NCI-H1105 treated with DMSO at 0.1 percent for 48 hours (cell line): ENCODE data around the gene TANGO2.
"Not testable (repeated sequence)": the region's sequence is repeated elsewhere in the genome, so short reads cannot be mapped to it uniquely, and the experiment has no call there.

Experiments used
- DNase-seq: peaks from one replicate; lab custom pipeline; 2025; lab: John Stamatoyannopoulos, UW

Gene TANGO2

GRCh38 chr22:20063271-20064139 lies 42.6 kb downstream of the TANGO2 start:
- DNase-seq: no peak

GRCh38 chr22:20064140-20064480 lies 43.2 kb downstream of the TANGO2 start:
- no peak for DNase-seq

- no peak for DNase-seq
Measured at GRCh38 chr22:20064545-20065262, 43.8 kb downstream of the TANGO2 start.

- no peak for DNase-seq
Measured at GRCh38 chr22:20065896-20066616, 45.1 kb downstream of the TANGO2 start.

GRCh38 chr22:20066617-20067383 lies 45.9 kb downstream of the TANGO2 start:
- no peak for DNase-seq

GRCh38 chr22:20067384-20067682 lies 46.4 kb downstream of the TANGO2 start:
- not testable (repeated sequence) for DNase-seq

- no peak for DNase-seq
Measured at GRCh38 chr22:20068640-20069039, 47.7 kb downstream of the TANGO2 start.

GRCh38 chr22:20069331-20070042 lies 48.6 kb downstream of the TANGO2 start:
- DNase-seq: no peak

GRCh38 chr22:20071524-20071972 lies 50.6 kb downstream of the TANGO2 start:
- DNase-seq: no peak

GRCh38 chr22:20076627-20077172 lies 55.8 kb downstream of the TANGO2 start:
- no peak for DNase-seq

- peak; percentile 93 for DNase-seq
Measured at GRCh38 chr22:20079745-20080444, 59.0 kb downstream of the TANGO2 start, which contains the start of gene DGCR8. Gene DGCR8 (plus strand): TSS chr22:20080241. CDS start chr22:20085964, 5,723 bp downstream.

GRCh38 chr22:20080445-20080775 lies 59.5 kb downstream of the TANGO2 start:
- DNase-seq: no peak

GRCh38 chr22:20080776-20081654 lies 60.1 kb downstream of the TANGO2 start:
- peak; percentile 14 for DNase-seq

- no peak for DNase-seq
Measured at GRCh38 chr22:20083157-20083890, 62.4 kb downstream of the TANGO2 start.

- no peak for DNase-seq
Measured at GRCh38 chr22:20083891-20084546, 63.1 kb downstream of the TANGO2 start.

GRCh38 chr22:20084547-20085413 lies 63.9 kb downstream of the TANGO2 start:
- DNase-seq: no peak

- no peak for DNase-seq
Measured at GRCh38 chr22:20085651-20086050, 64.7 kb downstream of the TANGO2 start.
